Measurements from ENCODE around the gene ARHGAP18. TPM values are rescaled to one million over a fixed set of nuclear protein-coding genes. Genes with fewer than 3 reads are reported as not detected.

ARHGAP18 gene
- total and polyA plus RNA-seq, 2 of the 13 experiments (the other 11 are each of a cell fraction or from before 2014, with no cell fraction given) = 58.2 to 115 TPM

- TF ChIP-seq DMTF1 (CRISPR knock-in tag; IDR thresholded peaks at IDR 0.05) = no peak
- no peak for TF ChIP-seq ZSCAN5A (CRISPR knock-in tag; IDR thresholded peaks at IDR 0.05; ENCODE audit: borderline replicate concordance)
- TF ChIP-seq ZNF207 (IDR thresholded peaks at IDR 0.05; ENCODE audit: borderline replicate concordance) = no peak
- no peak for TF ChIP-seq ZNF652 (CRISPR knock-in tag; IDR thresholded peaks at IDR 0.05; ENCODE audit: borderline replicate concordance, low read depth)
- no peak for TF ChIP-seq GPBP1L1 (CRISPR knock-in tag; IDR thresholded peaks at IDR 0.05)
- TF ChIP-seq ZMAT3 (CRISPR knock-in tag; conservative IDR thresholded peaks at IDR 0.05) = no peak
- no peak for TF ChIP-seq ARHGAP35 (CRISPR knock-in tag; IDR thresholded peaks at IDR 0.05; ENCODE audit: borderline replicate concordance)
Measured at GRCh38 chr6:129748212-129748900, 38.4 kb upstream of the ARHGAP18 start (continued).
